ENCODE data around the gene TRIM26.
"Not testable (repeated sequence)": the region's sequence is repeated elsewhere in the genome, so short reads cannot be mapped to it uniquely, and the experiment has no call there.

TRIM26 gene

DNA sequence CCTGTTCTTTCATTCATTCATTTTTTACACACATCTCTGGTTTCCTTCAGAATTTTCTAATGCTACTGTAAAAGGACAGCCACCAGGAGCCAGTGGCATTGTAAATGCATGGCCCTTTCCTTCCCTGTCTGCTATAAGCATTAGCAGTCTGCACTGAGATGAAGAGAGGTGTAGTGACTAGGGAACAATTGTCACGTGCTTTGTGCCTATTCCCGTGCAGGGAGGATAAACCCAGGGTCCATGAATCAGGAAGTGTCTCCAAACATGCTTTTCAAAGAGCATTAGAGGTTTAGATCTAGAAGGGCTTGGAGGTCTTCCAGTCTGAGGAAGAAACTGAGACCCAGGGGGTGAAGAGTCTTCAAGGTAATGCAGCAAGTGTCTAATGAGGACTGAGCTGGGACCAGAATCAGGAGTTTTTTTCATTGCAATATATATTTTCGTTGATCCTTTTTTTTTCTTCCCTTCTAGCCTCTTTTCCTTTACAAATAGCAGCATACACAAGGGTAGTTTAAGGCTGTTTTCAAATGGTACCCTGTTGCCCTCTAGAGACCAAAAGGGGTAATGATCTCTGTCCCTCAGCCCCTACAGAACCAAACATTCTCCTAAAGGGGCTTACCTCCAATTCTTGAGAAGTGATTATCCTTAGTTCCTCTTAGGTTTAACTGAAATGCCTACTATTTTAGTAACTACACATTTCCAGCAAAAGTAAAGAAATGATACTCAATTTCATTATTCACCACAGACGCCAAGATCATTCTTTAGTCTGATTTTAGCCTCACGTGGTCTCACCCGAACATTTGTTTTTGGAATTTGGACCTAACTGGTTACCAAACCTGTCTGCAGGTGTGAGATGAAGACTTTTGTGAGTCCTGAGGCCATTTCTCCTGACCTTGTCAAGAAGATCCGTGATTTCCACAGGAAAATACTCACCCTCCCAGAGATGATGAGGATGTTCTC is 43.3 kb downstream of the TRIM26 start:
- no peak overlapping the region for H3K4me3 ChIP-seq (ENCODE audit: low read length)
- TF ChIP-seq ZNF274 (IDR thresholded peaks at IDR 0.05; ENCODE audit: low read depth, low read length), result no peak

DNA sequence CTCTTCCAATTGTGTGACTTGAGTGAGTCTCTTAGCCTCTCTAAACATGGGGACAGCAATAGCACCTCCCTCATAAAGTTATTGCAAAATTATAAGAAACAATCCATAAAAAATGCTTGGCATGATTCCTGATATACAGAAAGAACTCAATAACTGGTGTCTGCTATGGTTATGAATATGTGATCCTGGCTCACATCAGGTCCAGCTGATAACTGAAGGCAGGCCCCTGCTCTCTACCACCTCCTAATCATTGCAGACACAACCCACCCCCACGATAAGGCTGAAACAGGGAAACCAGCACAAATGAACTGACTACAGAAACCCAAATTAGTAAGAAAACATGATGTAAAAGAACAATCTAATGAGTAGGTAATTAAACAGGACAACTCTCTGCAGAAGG is 44.5 kb downstream of the TRIM26 start:
- TF ChIP-seq ZNF274 (IDR thresholded peaks at IDR 0.05; ENCODE audit: low read depth, low read length), result no peak
- no peak overlapping the region for H3K4me3 ChIP-seq (ENCODE audit: low read length)

DNA sequence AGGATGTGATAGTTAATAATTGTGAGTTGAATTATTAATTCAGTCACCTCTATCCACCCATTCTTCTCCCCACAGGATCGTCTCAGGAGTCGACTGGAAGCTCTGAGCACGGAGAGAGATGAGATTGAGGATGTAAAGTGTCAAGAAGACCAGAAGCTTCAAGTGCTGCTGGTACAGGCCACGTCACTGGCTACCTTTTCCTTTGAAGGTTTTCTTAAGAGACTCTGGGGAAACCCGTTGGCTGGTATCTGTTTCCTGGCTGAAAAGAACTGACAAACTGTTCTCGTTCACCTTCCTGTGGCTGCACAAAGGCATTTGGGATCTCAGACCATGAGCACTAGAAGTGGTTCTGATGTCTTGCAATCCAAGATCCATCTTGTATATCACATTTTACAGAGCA is 46.1 kb downstream of the TRIM26 start:
- TF ChIP-seq ZNF274 (IDR thresholded peaks at IDR 0.05; ENCODE audit: low read depth, low read length), result no peak

DNA sequence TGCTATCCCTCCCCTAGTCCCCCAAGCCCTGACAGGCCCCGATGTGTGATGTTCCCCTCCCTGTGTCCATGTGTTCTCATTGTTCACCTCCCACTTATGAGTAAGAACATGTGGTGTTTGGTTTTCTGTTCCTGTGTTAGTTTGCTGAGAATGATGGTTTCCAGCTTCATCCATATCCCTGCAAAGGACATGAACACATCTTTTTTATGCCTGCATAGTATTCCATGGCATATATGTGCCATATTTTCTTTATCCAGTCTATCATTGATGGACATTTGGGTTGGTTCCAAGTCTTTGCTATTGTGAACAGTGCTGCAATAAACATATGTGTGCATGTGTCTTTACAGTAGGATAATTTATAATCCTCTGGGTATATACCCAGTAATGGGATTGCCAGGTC is 48.0 kb downstream of the TRIM26 start:
- H3K4me3 ChIP-seq (ENCODE audit: low read length), result not testable (repeated sequence)

More for the DNA sequence above, 46.1 kb downstream of the TRIM26 start:
- H3K4me3 ChIP-seq (ENCODE audit: low read length), result no peak overlapping the region

DNA sequence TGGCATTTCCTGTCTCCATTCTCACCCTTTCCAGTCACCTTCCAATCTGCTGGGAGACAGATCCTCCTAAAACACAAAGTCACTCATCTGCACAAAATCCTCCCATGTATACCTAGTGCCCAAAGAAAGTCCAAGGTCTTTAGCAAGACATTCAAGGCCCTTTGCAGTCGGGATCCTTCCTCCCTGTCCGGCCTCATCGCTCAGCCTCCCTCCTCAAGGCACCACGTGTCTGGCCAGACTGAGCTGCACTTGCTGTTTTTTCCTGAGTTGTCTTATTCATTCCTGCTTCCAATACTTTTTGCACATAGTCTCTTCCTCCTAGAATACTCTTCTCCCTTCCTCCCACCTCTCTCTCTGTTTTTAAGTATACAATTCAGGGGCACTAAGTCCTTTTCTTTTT is 48.5 kb downstream of the TRIM26 start:
- H3K4me3 ChIP-seq (ENCODE audit: low read length), result no peak overlapping the region
- no peak for TF ChIP-seq ZNF274 (IDR thresholded peaks at IDR 0.05; ENCODE audit: low read depth, low read length)

DNA sequence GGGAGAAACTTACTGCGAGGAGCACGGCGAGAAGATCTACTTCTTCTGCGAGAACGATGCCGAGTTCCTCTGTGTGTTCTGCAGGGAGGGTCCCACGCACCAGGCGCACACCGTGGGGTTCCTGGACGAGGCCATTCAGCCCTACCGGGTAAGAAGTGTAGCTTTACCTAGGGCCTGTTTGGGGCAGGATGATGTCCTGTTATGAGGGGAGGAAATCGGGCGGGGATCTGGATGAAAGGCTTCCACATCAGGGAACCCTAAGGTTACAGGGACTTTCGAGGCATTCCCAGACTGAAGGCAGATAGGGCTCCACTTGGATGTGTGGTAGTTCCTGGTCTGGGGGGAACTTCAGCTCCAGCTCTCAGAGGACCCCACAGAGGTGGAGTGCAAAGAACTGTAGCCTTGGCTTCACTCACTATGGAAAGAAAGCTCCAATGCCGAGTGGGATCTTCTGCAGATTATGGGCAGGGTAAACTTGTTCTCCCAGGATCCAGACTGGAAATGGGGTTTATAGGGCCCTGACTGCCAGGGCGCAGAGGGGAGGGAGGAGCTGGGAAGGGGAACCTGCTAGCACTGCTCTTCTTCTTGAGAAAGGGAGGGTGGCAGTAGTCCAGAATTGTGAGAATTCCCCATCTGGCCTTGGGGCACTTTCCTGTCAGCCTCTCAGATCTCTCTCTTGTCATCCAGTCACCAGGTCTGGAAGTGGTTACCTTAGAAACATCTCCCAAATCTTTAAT is 49.1 kb downstream of the TRIM26 start:
- no peak for TF ChIP-seq ZNF274 (IDR thresholded peaks at IDR 0.05; ENCODE audit: low read depth, low read length)
- H3K4me3 ChIP-seq (ENCODE audit: low read length), result no peak overlapping the region

DNA sequence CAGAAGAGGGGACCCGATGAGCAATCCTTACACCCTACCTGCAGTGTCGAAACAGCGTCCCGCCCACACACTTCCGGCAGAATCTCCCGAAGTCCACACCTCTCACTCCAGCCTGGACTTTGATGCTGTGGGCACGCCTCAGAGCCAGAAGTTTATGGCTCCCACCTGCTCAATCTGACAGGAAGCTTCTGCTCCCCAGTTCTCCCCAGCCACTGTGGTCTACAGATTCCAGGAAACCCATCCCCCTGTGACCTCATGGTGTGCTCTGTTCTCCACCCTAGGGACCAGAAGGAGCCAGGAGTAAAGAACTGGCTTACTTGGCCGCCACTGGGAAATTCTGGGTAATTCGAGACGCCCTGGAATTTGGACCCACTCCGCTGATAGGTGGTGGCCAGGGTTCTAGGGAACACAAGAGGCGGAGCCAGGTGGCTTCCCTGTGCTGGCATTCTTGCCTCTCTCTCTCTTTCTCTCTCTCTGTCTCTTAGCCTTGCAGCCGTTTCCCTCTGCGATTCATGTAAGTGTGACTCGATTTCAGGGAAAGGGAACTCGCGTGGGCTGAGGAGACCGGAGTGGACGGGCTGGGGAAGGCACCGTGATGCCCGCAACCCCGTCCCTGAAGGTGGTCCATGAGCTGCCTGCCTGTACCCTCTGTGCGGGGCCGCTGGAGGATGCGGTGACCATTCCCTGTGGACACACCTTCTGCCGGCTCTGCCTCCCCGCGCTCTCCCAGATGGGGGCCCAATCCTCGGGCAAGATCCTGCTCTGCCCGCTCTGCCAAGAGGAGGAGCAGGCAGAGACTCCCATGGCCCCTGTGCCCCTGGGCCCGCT is 49.9 kb downstream of the TRIM26 start, which contains the start of gene TRIM15:
TRIM15 (plus strand) TSS at position 457 of the 828 bp plus-strand sequence; CDS start at position 596, 139 bp downstream.
- TF ChIP-seq ZNF274 (IDR thresholded peaks at IDR 0.05; ENCODE audit: low read depth, low read length), result no peak

DNA sequence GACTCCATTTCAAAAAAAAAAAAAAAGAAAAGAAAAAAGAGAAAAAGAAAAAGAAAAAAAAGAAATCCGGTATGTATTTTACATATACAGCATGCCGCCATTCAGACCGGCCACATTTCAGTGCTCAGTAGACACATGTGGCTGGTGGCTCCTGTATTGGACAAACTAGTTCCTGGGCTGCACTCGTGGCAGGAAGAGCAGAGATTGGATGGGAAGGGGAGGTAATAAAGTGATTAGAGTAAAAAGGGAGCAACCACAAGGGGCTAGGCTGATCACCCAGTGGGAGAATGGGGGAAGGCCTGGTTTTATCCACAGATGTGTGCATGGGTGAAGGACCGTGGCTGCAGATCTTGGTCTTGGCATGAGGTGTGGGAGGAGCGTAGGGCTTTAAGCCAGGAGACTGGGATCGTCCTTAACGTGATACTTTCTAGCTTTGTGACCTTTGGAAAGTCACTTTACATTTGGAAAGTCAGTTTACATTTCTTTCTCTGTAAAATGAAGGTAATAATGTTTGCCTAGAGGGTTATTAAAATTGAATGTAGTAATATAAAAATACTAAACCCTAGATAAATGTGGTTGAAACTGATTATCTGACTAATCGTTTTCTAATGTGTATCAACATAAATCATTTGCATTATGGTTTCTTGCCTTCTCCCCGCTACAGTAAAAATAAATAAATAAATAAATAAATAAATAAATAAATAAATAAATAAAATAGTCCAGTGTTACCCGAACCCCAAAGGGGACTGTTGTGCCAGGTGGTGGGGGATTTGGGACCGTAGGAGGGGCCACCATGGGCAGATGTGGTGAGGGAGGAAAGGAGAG is 50.7 kb downstream of the TRIM26 start:
- no peak for TF ChIP-seq ZNF274 (IDR thresholded peaks at IDR 0.05; ENCODE audit: low read depth, low read length)
- H3K4me3 ChIP-seq (ENCODE audit: low read length), result no peak overlapping the region

More for the DNA sequence above, 49.9 kb downstream of the TRIM26 start, which contains the start of gene TRIM15:
- no peak within 1 kb of the TSS for H3K4me3 ChIP-seq (ENCODE audit: low read length)

DNA sequence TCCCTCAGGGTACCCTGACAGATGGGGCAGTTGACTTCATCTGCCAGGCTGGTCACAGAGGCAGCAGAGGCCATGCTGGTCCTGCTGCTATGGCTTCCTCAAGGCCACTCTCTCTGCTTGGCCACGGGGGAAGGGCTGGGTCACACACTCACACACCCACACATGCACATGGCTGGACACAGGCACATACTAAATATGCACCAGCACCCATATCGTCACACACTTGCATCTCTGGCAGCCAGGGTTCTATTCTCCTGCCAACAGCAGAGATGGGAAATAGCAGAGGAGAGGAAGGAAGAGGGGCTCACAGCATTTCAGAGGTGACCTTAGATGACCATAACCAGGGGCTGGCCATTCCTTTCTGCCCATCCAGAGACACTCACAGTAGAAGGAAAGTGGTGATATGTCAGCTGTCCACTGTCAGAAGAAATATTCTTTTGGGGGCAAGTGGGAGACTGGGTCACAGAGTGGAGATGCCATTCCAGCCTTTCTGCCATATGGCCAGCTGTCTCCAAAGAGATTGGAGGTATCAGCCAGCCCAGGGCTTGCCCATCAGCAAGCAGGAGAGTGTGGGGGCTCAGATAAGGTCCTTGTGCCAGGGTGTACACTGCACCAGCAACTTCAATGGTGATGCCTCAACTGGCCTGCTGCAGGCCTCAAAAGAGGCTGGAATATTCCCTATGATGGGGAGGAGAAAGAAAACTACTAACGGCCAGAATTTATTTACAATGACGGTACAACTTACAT is 52.2 kb downstream of the TRIM26 start, which contains the start of gene TRIM10:
TRIM10 (minus strand) TSS at position 427 of the 747 bp plus-strand sequence; CDS start at position 74, 353 bp downstream.
- no peak within 1 kb of the TSS for H3K4me3 ChIP-seq (ENCODE audit: low read length)
- no peak for TF ChIP-seq ZNF274 (IDR thresholded peaks at IDR 0.05; ENCODE audit: low read depth, low read length)

DNA sequence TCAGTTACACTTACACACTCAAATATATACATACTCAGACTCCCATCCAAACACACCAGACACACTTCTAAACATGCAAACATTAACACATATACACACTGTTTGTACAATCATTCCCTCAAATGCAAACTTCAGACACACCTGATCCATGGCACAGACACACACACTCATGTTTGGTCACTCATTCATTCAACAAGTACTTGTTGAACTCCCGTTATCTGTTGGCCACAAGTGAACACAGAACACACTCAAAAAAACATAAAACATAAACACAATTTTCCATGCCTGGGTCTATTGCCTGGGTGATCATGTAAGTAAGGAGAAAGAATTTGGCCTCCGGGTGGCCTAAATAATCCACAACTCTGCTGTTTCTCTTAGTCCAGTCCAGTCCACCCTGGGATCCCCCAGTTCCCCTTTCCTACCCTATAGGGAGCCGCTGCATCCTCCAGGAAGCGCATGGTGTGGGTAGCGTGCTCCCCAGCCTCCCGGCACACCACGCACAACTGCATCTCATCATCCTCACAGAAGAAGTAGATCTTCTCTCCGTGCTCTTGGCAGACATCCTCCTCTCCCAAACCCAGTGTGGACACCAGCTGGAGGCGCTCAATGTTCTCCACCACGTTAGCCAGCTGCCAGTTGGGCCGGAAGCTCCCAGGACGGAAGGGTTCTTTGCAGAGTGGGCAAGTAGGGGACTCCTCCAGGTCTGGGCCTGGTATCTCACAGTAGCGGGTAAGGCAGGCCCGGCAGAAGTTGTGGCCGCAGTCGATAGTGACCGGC is 53.0 kb downstream of the TRIM26 start:
- H3K4me3 ChIP-seq (ENCODE audit: low read length), result no peak overlapping the region
- no peak for TF ChIP-seq ZNF274 (IDR thresholded peaks at IDR 0.05; ENCODE audit: low read depth, low read length)

DNA sequence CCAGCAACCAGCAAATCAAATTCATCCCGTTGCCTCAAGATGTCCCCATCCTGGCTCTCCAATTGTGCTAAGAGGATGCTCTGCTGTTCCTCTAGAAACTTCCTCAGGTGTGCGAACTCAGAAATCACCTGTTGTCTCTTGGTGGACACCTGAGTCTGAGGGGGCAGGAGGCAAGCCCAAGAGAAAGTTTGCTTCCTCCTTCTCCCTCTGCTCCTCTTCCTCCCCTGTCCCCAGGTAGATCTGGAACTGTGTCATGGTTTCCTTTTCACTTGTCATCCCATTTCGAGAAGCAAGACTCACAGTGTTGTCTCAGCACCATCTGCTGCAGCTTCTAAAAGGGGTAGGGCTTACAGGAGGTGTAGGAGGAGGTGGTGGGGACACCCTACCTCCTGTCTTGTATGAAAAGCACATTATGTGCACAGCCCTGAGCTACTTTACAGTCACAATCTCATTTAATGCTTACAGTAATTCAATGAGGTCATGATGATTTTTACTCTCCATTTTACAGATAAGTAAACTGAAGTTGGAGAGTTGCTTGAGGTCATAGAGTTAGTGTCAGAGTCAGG is 54.6 kb downstream of the TRIM26 start:
- no peak overlapping the region for H3K4me3 ChIP-seq (ENCODE audit: low read length)
- TF ChIP-seq ZNF274 (IDR thresholded peaks at IDR 0.05; ENCODE audit: low read depth, low read length), result no peak
